Measurements from ENCODE around the gene OR51L1. TPM values are rescaled to one million over a fixed set of nuclear protein-coding genes. Genes with fewer than 3 reads are reported as not detected.

The OR51L1 gene
- total and polyA plus RNA-seq, 2 of the 13 experiments (the other 11 are each of a cell fraction or from before 2014, with no cell fraction given) = not detected

- TF ChIP-seq, protein P1, sequence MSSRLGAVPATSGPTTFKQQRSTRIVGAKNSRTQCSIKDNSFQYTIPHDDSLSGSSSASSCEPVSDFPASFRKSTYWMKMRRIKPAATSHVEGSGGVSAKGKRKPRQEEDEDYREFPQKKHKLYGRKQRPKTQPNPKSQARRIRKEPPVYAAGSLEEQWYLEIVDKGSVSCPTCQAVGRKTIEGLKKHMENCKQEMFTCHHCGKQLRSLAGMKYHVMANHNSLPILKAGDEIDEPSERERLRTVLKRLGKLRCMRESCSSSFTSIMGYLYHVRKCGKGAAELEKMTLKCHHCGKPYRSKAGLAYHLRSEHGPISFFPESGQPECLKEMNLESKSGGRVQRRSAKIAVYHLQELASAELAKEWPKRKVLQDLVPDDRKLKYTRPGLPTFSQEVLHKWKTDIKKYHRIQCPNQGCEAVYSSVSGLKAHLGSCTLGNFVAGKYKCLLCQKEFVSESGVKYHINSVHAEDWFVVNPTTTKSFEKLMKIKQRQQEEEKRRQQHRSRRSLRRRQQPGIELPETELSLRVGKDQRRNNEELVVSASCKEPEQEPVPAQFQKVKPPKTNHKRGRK (CRISPR knock-in tag; IDR thresholded peaks at IDR 0.05) = no peak
- TF ChIP-seq, protein P2, sequence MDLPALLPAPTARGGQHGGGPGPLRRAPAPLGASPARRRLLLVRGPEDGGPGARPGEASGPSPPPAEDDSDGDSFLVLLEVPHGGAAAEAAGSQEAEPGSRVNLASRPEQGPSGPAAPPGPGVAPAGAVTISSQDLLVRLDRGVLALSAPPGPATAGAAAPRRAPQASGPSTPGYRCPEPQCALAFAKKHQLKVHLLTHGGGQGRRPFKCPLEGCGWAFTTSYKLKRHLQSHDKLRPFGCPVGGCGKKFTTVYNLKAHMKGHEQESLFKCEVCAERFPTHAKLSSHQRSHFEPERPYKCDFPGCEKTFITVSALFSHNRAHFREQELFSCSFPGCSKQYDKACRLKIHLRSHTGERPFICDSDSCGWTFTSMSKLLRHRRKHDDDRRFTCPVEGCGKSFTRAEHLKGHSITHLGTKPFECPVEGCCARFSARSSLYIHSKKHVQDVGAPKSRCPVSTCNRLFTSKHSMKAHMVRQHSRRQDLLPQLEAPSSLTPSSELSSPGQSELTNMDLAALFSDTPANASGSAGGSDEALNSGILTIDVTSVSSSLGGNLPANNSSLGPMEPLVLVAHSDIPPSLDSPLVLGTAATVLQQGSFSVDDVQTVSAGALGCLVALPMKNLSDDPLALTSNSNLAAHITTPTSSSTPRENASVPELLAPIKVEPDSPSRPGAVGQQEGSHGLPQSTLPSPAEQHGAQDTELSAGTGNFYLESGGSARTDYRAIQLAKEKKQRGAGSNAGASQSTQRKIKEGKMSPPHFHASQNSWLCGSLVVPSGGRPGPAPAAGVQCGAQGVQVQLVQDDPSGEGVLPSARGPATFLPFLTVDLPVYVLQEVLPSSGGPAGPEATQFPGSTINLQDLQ (CRISPR knock-in tag; IDR thresholded peaks at IDR 0.05) = no peak
- TF ChIP-seq TBP (CRISPR knock-in tag; IDR thresholded peaks at IDR 0.05) = no peak
- TF ChIP-seq KLF12 (CRISPR knock-in tag; IDR thresholded peaks at IDR 0.05; ENCODE audit: borderline replicate concordance) = no peak
- TF ChIP-seq ZNF160 (CRISPR knock-in tag; IDR thresholded peaks at IDR 0.05) = no peak
Measured at GRCh38 chr11:4962816-4963215, 31.8 kb upstream of the OR51L1 start (continued).

DNA sequence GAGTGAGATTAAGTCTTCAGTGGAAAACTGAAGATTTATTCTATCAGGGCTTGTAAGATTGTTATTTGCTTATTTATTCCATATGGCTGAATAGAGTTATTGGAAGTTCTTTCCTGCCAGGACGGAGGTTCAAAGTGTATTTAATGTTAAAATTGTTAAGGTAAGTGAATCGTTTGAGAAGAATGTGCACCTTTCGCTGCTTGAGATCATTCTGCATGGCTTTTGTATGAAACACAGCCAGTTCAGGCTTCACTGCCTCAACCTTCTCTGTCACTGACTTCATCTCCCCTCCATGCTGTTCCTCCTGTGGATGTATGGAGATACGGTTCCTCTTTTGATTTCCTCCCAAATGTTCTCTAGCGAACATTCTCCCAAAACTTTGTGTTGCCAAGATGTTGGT, 19.2 kb upstream of the OR51L1 start:
- no TSS peak for BruUV-seq (replicated peaks)
- H3K9me3 ChIP-seq (ENCODE audit: low read length) = no peaks in the 10 kb centered on the region
- intact Hi-C loops (cut with micrococcal nuclease; ENCODE audit: unreplicated experiment) = no loop called here
- no peaks in the 10 kb centered on the region for H3K79me2 ChIP-seq (ENCODE audit: insufficient read depth, low read length)
- no peak overlapping the region for H3K27ac ChIP-seq (ENCODE audit: extremely low read length, insufficient read depth, low read length)
- no peaks in the 10 kb centered on the region for H3K36me3 ChIP-seq (replicated peaks in 1 of 2; ENCODE audit: control insufficient read depth in 1 of 2, insufficient read depth in 2 of 2, low read length in 2 of 2)
- no peak overlapping the region for H3K9ac ChIP-seq (ENCODE audit: insufficient read depth, low read depth, low read length)
- H2AFZ ChIP-seq (ENCODE audit: low read length) = no peak overlapping the region
- ATAC-seq = no peak
- H4K20me1 ChIP-seq (ENCODE audit: insufficient read depth, low read length) = no peaks in the 10 kb centered on the region
- ChIA-PET CTCF (ENCODE audit: low intra/inter-chr PET ratio, low total read pairs) (no interaction called here), POLR2A (no interaction called here)
- no peak for DNase-seq (ENCODE audit: low spot score)
- no peaks in the 10 kb centered on the region for H3K27me3 ChIP-seq (ENCODE audit: control insufficient read depth in 1 of 2, insufficient read depth in 2 of 2, low read length in 2 of 2)
- no peak overlapping the region for H3K4me2 ChIP-seq (ENCODE audit: low read depth, low read length)
- WGBS (ENCODE audit: low lambda C conversion rate) = 5% methylated on average over 5 of the region's 5 CpGs
- H3K4me1 ChIP-seq (ENCODE audit: insufficient read depth, low read length) = no peaks in the 10 kb centered on the region
- H3K4me3 ChIP-seq (replicated peaks in 1 of 3; ENCODE audit: insufficient read depth in 1 of 3, low read depth in 2 of 3, low read length in 3 of 3) = no peak overlapping the region
- no peak for FAIRE-seq
- in situ Hi-C loops (cut with HindIII; ENCODE audit: extremely low pct_ligation_motif_present, low pct_unique_long_range_greater_than_20kb) = no loop called here
- TF ChIP-seq MTERF4 (CRISPR knock-in tag; IDR thresholded peaks at IDR 0.05) (no peak), TERF1 (CRISPR knock-in tag; IDR thresholded peaks at IDR 0.05) (no peak), THYN1 (CRISPR knock-in tag; IDR thresholded peaks at IDR 0.05; ENCODE audit: borderline replicate concordance, low read depth) (no peak), ZNF232 (CRISPR knock-in tag; IDR thresholded peaks at IDR 0.05; ENCODE audit: borderline replicate concordance) (no peak), HCFC1 (IDR thresholded peaks at IDR 0.05; ENCODE audit: low read depth, low read length) (no peak), FLYWCH1 (CRISPR knock-in tag; IDR thresholded peaks at IDR 0.05) (no peak), ETV5 (CRISPR knock-in tag; IDR thresholded peaks at IDR 0.05; ENCODE audit: borderline replicate concordance) (no peak), ARNT2 (CRISPR knock-in tag; IDR thresholded peaks at IDR 0.05; ENCODE audit: low read depth) (no peak), NFIB (CRISPR knock-in tag; IDR thresholded peaks at IDR 0.05; ENCODE audit: borderline replicate concordance) (no peak), SOX13 (IDR thresholded peaks at IDR 0.05) (no peak), SOX13 (CRISPR knock-in tag; conservative IDR thresholded peaks at IDR 0.05 in 1 of 2, IDR thresholded peaks at IDR 0.05 in 1 of 2) (no peak), YY1 (IDR thresholded peaks at IDR 0.05; ENCODE audit: insufficient read depth, insufficient replicate concordance, low read depth, low read length) (no peak), SATB2 (CRISPR knock-in tag; IDR thresholded peaks at IDR 0.05) (no peak), NCOA2 (CRISPR knock-in tag; IDR thresholded peaks at IDR 0.05) (no peak)
